HEK293 (cell line): ENCODE measurements around the gene CACNA1F.
A peak's percentile ranks its signal among the peaks of the same experiment; 100 is the strongest.

Source experiments
- BCL6B ChIP-seq: fragments of 450-650 bp; formaldehyde crosslinking; IDR thresholded peaks from 2 replicates; pipeline ENCODE4 v1.5.1; 2017; ENCODE audit warnings: missing biosample characterization, missing genetic modification characterization
- ELK4 ChIP-seq: IDR thresholded peaks from 2 replicates; pipeline ENCODE4 v1.6.1; 2011; ENCODE audit warnings: mild to moderate bottlenecking, low read depth, low read length, borderline replicate concordance
- PATZ1 ChIP-seq: fragments of 450-650 bp; formaldehyde crosslinking; IDR thresholded peaks from 2 replicates; pipeline ENCODE4 v1.5.1; 2016; ENCODE audit warnings: missing biosample characterization, missing genetic modification characterization
- RBAK ChIP-seq: fragments of 450-650 bp; formaldehyde crosslinking; IDR thresholded peaks from 2 replicates; pipeline ENCODE4 v1.5.1; 2016; ENCODE audit warnings: missing biosample characterization, missing genetic modification characterization
- TRIM28 ChIP-seq: IDR thresholded peaks from 2 replicates; pipeline ENCODE4 v1.6.1; 2011; ENCODE audit warnings: low read length, control low read depth, borderline replicate concordance
- WT1 ChIP-seq: fragments of 450-650 bp; formaldehyde crosslinking; IDR thresholded peaks from 2 replicates; pipeline ENCODE4 v1.5.1; 2016; ENCODE audit warnings: missing biosample characterization, missing genetic modification characterization
- ZNF157 ChIP-seq: fragments of 450-650 bp; formaldehyde crosslinking; IDR thresholded peaks from 2 replicates; pipeline ENCODE4 v1.5.1; 2016; ENCODE audit warnings: missing biosample characterization, missing genetic modification characterization
- ZNF26 ChIP-seq: fragments of 450-650 bp; formaldehyde crosslinking; IDR thresholded peaks from 2 replicates; pipeline ENCODE4 v1.5.1; 2016; ENCODE audit warnings: missing biosample characterization, missing genetic modification characterization
- ZNF274 ChIP-seq, 2 experiments: fragments of 200-500 bp in 1 of 2; fragments of 450-650 bp in 1 of 2; sonication (Bioruptor generic) in 1 of 2; formaldehyde crosslinking in 1 of 2; IDR thresholded peaks; 2 replicates each; pipeline versions ENCODE4 v1.5.1 to v1.6.1; 2014 to 2016; ENCODE audit warnings: borderline replicate concordance in 1 of 2, inconsistent platforms in 1 of 2, low read length in 1 of 2, missing biosample characterization in 1 of 2, missing genetic modification characterization in 1 of 2
- ZNF354C ChIP-seq: fragments of 450-650 bp; formaldehyde crosslinking; IDR thresholded peaks from 2 replicates; pipeline ENCODE4 v1.5.1; 2016; ENCODE audit warnings: missing biosample characterization, missing genetic modification characterization, low read depth, borderline replicate concordance
- ZNF394 ChIP-seq: fragments of 450-650 bp; formaldehyde crosslinking; IDR thresholded peaks from 2 replicates; pipeline ENCODE4 v1.5.1; 2016; ENCODE audit warnings: missing biosample characterization, missing genetic modification characterization, mild to moderate bottlenecking, moderate library complexity, borderline replicate concordance
- ZNF426 ChIP-seq: fragments of 450-650 bp; formaldehyde crosslinking; IDR thresholded peaks from 2 replicates; pipeline ENCODE4 v1.5.1; 2017; ENCODE audit warnings: missing biosample characterization, missing genetic modification characterization, mild to moderate bottlenecking, inconsistent platforms, moderate library complexity
- ZNF501 ChIP-seq: fragments of 450-650 bp; formaldehyde crosslinking; IDR thresholded peaks from 2 replicates; pipeline ENCODE4 v1.5.1; 2016; ENCODE audit warnings: missing biosample characterization, missing genetic modification characterization
- ZNF510 ChIP-seq: fragments of 450-650 bp; formaldehyde crosslinking; IDR thresholded peaks from 2 replicates; pipeline ENCODE4 v1.5.1; 2018; ENCODE audit warnings: mild to moderate bottlenecking, missing genetic modification characterization, missing biosample characterization; ENCODE audit not compliant: insufficient replicate concordance
- ZNF513 ChIP-seq: fragments of 450-650 bp; IDR thresholded peaks from 2 replicates; pipeline ENCODE4 v1.5.1; 2018; ENCODE audit warnings: missing biosample characterization, missing genetic modification characterization
- ZNF548 ChIP-seq: fragments of 450-650 bp; formaldehyde crosslinking; IDR thresholded peaks from 2 replicates; pipeline ENCODE4 v1.5.1; 2016; ENCODE audit warnings: missing biosample characterization, missing genetic modification characterization
- ZNF580 ChIP-seq: fragments of 450-650 bp; formaldehyde crosslinking; IDR thresholded peaks from 2 replicates; pipeline ENCODE4 v1.5.1; 2016; ENCODE audit warnings: missing biosample characterization, missing genetic modification characterization
- ZNF585B ChIP-seq: fragments of 450-650 bp; formaldehyde crosslinking; IDR thresholded peaks from 2 replicates; pipeline ENCODE4 v1.5.1; 2016; ENCODE audit warnings: missing biosample characterization, missing genetic modification characterization
- ZNF645 ChIP-seq: fragments of 450-650 bp; formaldehyde crosslinking; IDR thresholded peaks from 2 replicates; pipeline ENCODE4; 2016; ENCODE audit warnings: missing biosample characterization, missing genetic modification characterization
- ZNF654 ChIP-seq: fragments of 450-650 bp; formaldehyde crosslinking; IDR thresholded peaks from 2 replicates; pipeline ENCODE4 v1.5.1; 2016; ENCODE audit warnings: low read depth, missing biosample characterization, missing genetic modification characterization
- ZNF670 ChIP-seq: fragments of 450-650 bp; formaldehyde crosslinking; IDR thresholded peaks from 2 replicates; pipeline ENCODE4 v1.5.1; 2016; ENCODE audit warnings: missing biosample characterization, missing genetic modification characterization, low read depth
- ZNF692 ChIP-seq: fragments of 450-650 bp; formaldehyde crosslinking; IDR thresholded peaks from 2 replicates; pipeline ENCODE4 v1.5.1; 2016; ENCODE audit warnings: missing biosample characterization, missing genetic modification characterization
- ZNF747 ChIP-seq: fragments of 450-650 bp; formaldehyde crosslinking; IDR thresholded peaks from 2 replicates; pipeline ENCODE4 v1.5.1; 2016; ENCODE audit warnings: missing biosample characterization, missing genetic modification characterization
- ZSCAN23 ChIP-seq: fragments of 450-650 bp; formaldehyde crosslinking; IDR thresholded peaks from 2 replicates; pipeline ENCODE4 v1.5.1; 2016; ENCODE audit warnings: missing biosample characterization, missing genetic modification characterization
- ZSCAN5A ChIP-seq: fragments of 450-650 bp; formaldehyde crosslinking; IDR thresholded peaks from 2 replicates; pipeline ENCODE4 v1.5.1; 2016; ENCODE audit warnings: missing biosample characterization, missing genetic modification characterization

CACNA1F gene

GRCh38 chrX:49172280-49172780, 60.8 kb downstream of the CACNA1F start (continued):
- TF ChIP-seq PATZ1 (tag by site-specific recombination) = peak; percentile 79
- no peak for TF ChIP-seq ZNF510 (tag by site-specific recombination)
- TF ChIP-seq TRIM28 = no peak
- no peak for TF ChIP-seq ZNF426 (tag by site-specific recombination)
- TF ChIP-seq ZNF274 (IDR thresholded peaks at IDR 0.05; ENCODE audit: low read length) = no peak
- TF ChIP-seq ZNF274 (tag by site-specific recombination; IDR thresholded peaks at IDR 0.05; ENCODE audit: borderline replicate concordance) = no peak
- no peak for TF ChIP-seq ZNF654 (tag by site-specific recombination)
- no peak for TF ChIP-seq BCL6B (tag by site-specific recombination)
- no peak for TF ChIP-seq ZSCAN5A
- no peak for TF ChIP-seq ZNF548
- TF ChIP-seq RBAK = no peak
- no peak for TF ChIP-seq ZNF645 (tag by site-specific recombination)
- no peak for TF ChIP-seq ZNF26
- TF ChIP-seq ZNF501 = no peak; the same call in none of the 2 replicates
- no peak for TF ChIP-seq ELK4
- no peak for TF ChIP-seq ZNF354C
- TF ChIP-seq ZNF747 (tag by site-specific recombination) = no peak
- peak; percentile 77 for TF ChIP-seq ZNF692 (tag by site-specific recombination)
- no peak for TF ChIP-seq ZNF157
- TF ChIP-seq ZNF394 = 0 out of 2 replicates have a peak, but pooled peaks have one; percentile 2
- TF ChIP-seq ZNF513 (tag by site-specific recombination) = 0 out of 2 replicates have a peak, but pooled peaks have one; percentile 10
- TF ChIP-seq ZSCAN23 (tag by site-specific recombination) = no peak
- TF ChIP-seq ZNF670 = no peak
- TF ChIP-seq ZNF580 (tag by site-specific recombination) = no peak
- TF ChIP-seq ZNF585B (tag by site-specific recombination) = no peak
- no peak; the same call in 1 of the 2 replicates for TF ChIP-seq WT1
